Mesenchymal stem cell (in vitro differentiated cells and primary cell): ENCODE results near the gene PUS7.
"Not testable (repeated sequence)": the region's sequence is repeated elsewhere in the genome, so short reads cannot be mapped to it uniquely, and the experiment has no call there.

Experiments used
- DNase-seq: peaks from one replicate; pipeline ENCODE4 v3.0.0-alpha.2; 2013
- H2AFZ ChIP-seq: one replicate; pipeline ENCODE4 v1.6.1; 2013; ENCODE audit warnings: low read depth, mild to moderate bottlenecking, control low read depth, inconsistent platforms, low read length, moderate library complexity
- H2AK5ac ChIP-seq: 2 replicates; pipeline ENCODE4 v1.6.1; 2013; ENCODE audit warnings: low read length, moderate library complexity, mild to moderate bottlenecking, inconsistent platforms; ENCODE audit not compliant: severe bottlenecking
- H2BK120ac ChIP-seq: one replicate; pipeline ENCODE4 v1.6.1; 2013; ENCODE audit warnings: low read depth, mild to moderate bottlenecking, inconsistent platforms, low read length, moderate library complexity
- H2BK12ac ChIP-seq, 2 experiments: one replicate each; pipeline ENCODE4 v1.6.1; 2013; ENCODE audit warnings: inconsistent platforms in 2 of 2, low read length in 2 of 2, mild to moderate bottlenecking in 2 of 2, moderate library complexity in 2 of 2, control low read depth in 1 of 2
- H2BK15ac ChIP-seq: one replicate; pipeline ENCODE4 v1.6.1; 2013; ENCODE audit warnings: mild to moderate bottlenecking, low read depth, inconsistent platforms; ENCODE audit not compliant: poor library complexity, severe bottlenecking
- H2BK5ac ChIP-seq: 2 replicates; pipeline ENCODE4 v1.6.1; 2013; ENCODE audit warnings: low read depth, mild to moderate bottlenecking, low read length, control low read depth, inconsistent platforms; ENCODE audit not compliant: poor library complexity, severe bottlenecking
- H3K14ac ChIP-seq, 2 experiments: one replicate each; pipeline ENCODE4 v1.6.1; 2013; ENCODE audit warnings: inconsistent platforms in 2 of 2, low read length in 2 of 2, control low read depth in 1 of 2, mild to moderate bottlenecking in 1 of 2, moderate library complexity in 1 of 2
- H3K18ac ChIP-seq, 2 experiments: one replicate each; pipeline ENCODE4 v1.6.1; 2013; ENCODE audit warnings: inconsistent platforms in 2 of 2, low read length in 2 of 2, control low read depth in 1 of 2, low read depth in 1 of 2, mild to moderate bottlenecking in 1 of 2
- H3K23ac ChIP-seq, 2 experiments: one replicate each; pipeline ENCODE4 v1.6.1; 2013; ENCODE audit warnings: inconsistent platforms in 2 of 2, low read length in 2 of 2, mild to moderate bottlenecking in 2 of 2, moderate library complexity in 2 of 2, control low read depth in 1 of 2
- H3K27ac ChIP-seq: 2 replicates; pipeline ENCODE4 v1.5.1; 2013; ENCODE audit warnings: mild to moderate bottlenecking, moderate library complexity, low read length, control low read depth, inconsistent platforms; ENCODE audit not compliant: poor library complexity, severe bottlenecking
- H3K27me3 ChIP-seq, 2 experiments: 2 replicates each; pipeline versions ENCODE4 v1.6.1 to v1.7.0; 2013; ENCODE audit warnings: low read length in 2 of 2, mild to moderate bottlenecking in 2 of 2, moderate library complexity in 2 of 2, control low read depth in 1 of 2, inconsistent platforms in 1 of 2; ENCODE audit not compliant: control insufficient read depth in 1 of 2, insufficient read depth in 1 of 2
- H3K36me3 ChIP-seq, 2 experiments: 2 replicates each; pipeline versions ENCODE4 v1.6.1 to v1.7.0; 2013; ENCODE audit warnings: low read length in 2 of 2, control low read depth in 1 of 2, inconsistent platforms in 1 of 2, low read depth in 1 of 2, mild to moderate bottlenecking in 1 of 2; ENCODE audit not compliant: insufficient read depth in 2 of 2, control insufficient read depth in 1 of 2
- H3K4ac ChIP-seq, 2 experiments: one replicate each; pipeline ENCODE4 v1.6.1; 2013; ENCODE audit warnings: inconsistent platforms in 2 of 2, low read length in 2 of 2, mild to moderate bottlenecking in 2 of 2, moderate library complexity in 2 of 2, control low read depth in 1 of 2, low read depth in 1 of 2
- H3K4me1 ChIP-seq: 2 replicates; pipeline ENCODE4 v1.6.1; 2013; ENCODE audit warnings: low read depth, low read length, control low read depth; ENCODE audit not compliant: control insufficient read depth, insufficient read depth
- H3K4me2 ChIP-seq: 2 replicates; pipeline ENCODE4 v1.6.1; 2013; ENCODE audit warnings: low read length, mild to moderate bottlenecking, inconsistent platforms; ENCODE audit not compliant: poor library complexity, severe bottlenecking
- H3K4me3 ChIP-seq, 2 experiments: 2 replicates each; pipeline versions ENCODE4 v1.5.1 to v1.7.0; 2013; ENCODE audit warnings: low read length in 2 of 2, mild to moderate bottlenecking in 2 of 2, control low read depth in 1 of 2, low read depth in 1 of 2; ENCODE audit not compliant: insufficient read depth in 1 of 2
- H3K79me1 ChIP-seq: replicated peaks from 2 replicates; pipeline ENCODE4 v1.6.1; 2013; ENCODE audit warnings: mild to moderate bottlenecking, control low read depth, low read length, inconsistent platforms; ENCODE audit not compliant: poor library complexity, severe bottlenecking
- H3K9ac ChIP-seq: 2 replicates; pipeline ENCODE4 v1.7.0; 2013; ENCODE audit warnings: mild to moderate bottlenecking, low read length, moderate library complexity
- H3K9me3 ChIP-seq: 2 replicates; pipeline ENCODE4 v1.7.0; 2013; ENCODE audit warnings: mild to moderate bottlenecking, low read length; ENCODE audit not compliant: control insufficient read depth
- H4K8ac ChIP-seq: one replicate; pipeline ENCODE4 v1.6.1; 2013; ENCODE audit warnings: inconsistent platforms, mild to moderate bottlenecking, low read length, moderate library complexity
- H4K91ac ChIP-seq: one replicate; pipeline ENCODE4 v1.6.1; 2013; ENCODE audit warnings: mild to moderate bottlenecking, low read length, inconsistent platforms
- WGBS: methylation state at CpG from one replicate; pipeline ENCODE4 v1.1.7; 2013; ENCODE audit warnings: mixed read lengths; 5-methylcytosine and 5-hydroxymethylcytosine counted together

PUS7 gene

GRCh38 chr7:105454921-105455320, 67.2 kb downstream of the PUS7 start:
- Histone ChIP-seq H2BK15ac (no peak overlapping the region), H3K36me3 (peaks cover 12 to 25% of the 10 kb centered on the region in 2 experiments), H4K91ac (no peak overlapping the region), H3K4me3 (peak overlapping the region in 1 of 2 experiments; percentile 46), H4K8ac (no peak overlapping the region), H2AK5ac (no peak overlapping the region), H3K18ac (no peak overlapping the region), H2BK5ac (no peak overlapping the region), H3K27ac (peak overlapping the region; percentile 72), H3K9me3 (no peaks in the 10 kb centered on the region), H3K4ac (no peak overlapping the region), H3K9ac (peak overlapping the region; percentile 76), H2BK120ac (no peak overlapping the region), H3K4me2 (no peak overlapping the region), H3K14ac (no peak overlapping the region), H3K79me1 (peaks cover 2% of the 10 kb centered on the region), H2AFZ (no peak overlapping the region), H2BK12ac (no peak overlapping the region), H3K23ac (no peak overlapping the region), H3K4me1 (peaks cover 10% of the 10 kb centered on the region), H3K27me3 (no peaks in the 10 kb centered on the region)
- WGBS, result 90% methylated on average over 2 of the region's 2 CpGs
- no peak for DNase-seq

DNA sequence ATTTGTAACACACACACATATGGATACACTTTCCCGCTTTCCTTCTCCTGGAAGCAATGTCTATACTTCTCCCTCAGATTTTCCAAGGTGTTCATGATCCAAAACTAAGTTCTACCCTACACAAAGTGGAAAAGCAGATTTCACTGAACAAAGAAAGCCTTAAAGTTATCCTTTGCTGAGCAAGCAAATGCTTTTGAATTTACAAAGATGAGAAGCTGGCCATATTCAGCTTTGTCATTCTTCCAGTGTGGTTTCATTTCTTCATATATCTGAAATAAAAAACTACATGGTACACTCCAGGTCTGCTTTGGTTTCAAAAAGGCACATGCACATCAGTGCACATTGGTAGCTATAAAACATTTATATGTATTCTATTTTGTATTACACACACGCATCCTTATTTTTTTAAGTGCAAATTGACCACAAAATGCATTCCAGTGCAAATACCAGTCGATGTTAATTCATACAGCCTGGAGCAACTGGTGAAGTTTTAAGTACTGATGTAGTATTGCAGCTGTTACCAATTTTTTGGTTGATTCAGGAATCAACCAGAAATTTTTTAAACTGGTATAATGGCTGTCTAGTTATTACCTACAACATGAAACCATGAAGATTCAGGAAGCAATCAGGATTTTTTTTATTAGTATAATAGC, 67.8 kb downstream of the PUS7 start:
- no peak overlapping the region for H3K14ac ChIP-seq
- H3K9ac ChIP-seq, result peak overlapping the region; percentile 76
- H2BK15ac ChIP-seq, result no peak overlapping the region
- H2BK12ac ChIP-seq, result no peak overlapping the region
- no peak overlapping the region for H2AK5ac ChIP-seq
- H3K79me1 ChIP-seq, result peaks cover 2% of the 10 kb centered on the region
- no peak overlapping the region for H4K8ac ChIP-seq
- no peak overlapping the region for H3K18ac ChIP-seq
- H3K4me2 ChIP-seq, result no peak overlapping the region
- no peak overlapping the region for H3K23ac ChIP-seq
- 100% methylated on average over 1 of the region's 3 CpGs for WGBS
- H3K4ac ChIP-seq, result no peak overlapping the region
- H2BK5ac ChIP-seq, result no peak overlapping the region
- peaks cover 10% of the 10 kb centered on the region for H3K4me1 ChIP-seq
- H3K36me3 ChIP-seq, result peaks cover 7 to 25% of the 10 kb centered on the region in 2 experiments
- peak; percentile 41 for DNase-seq
- H3K27me3 ChIP-seq, result no peaks in the 10 kb centered on the region
- no peak overlapping the region for H2AFZ ChIP-seq
- peak overlapping the region; percentile 79 for H3K27ac ChIP-seq
- no peak overlapping the region for H2BK120ac ChIP-seq
- no peaks in the 10 kb centered on the region for H3K9me3 ChIP-seq
- peak overlapping the region in 1 of 2 experiments; percentile 46 for H3K4me3 ChIP-seq
- H4K91ac ChIP-seq, result no peak overlapping the region

GRCh38 chr7:105452085-105452484, 70.0 kb downstream of the PUS7 start:
- peaks cover 10% of the 10 kb centered on the region for H3K4me1 ChIP-seq
- H2BK5ac ChIP-seq, result no peak overlapping the region
- H3K9ac ChIP-seq, result no peak overlapping the region
- H3K79me1 ChIP-seq, result peaks cover 2% of the 10 kb centered on the region
- H3K4me3 ChIP-seq, result no peak overlapping the region
- no peak overlapping the region for H2AK5ac ChIP-seq
- H3K4ac ChIP-seq, result no peak overlapping the region
- no peaks in the 10 kb centered on the region for H3K9me3 ChIP-seq
- H4K8ac ChIP-seq, result no peak overlapping the region
- H3K18ac ChIP-seq, result no peak overlapping the region
- 73% methylated on average over 2 of the region's 2 CpGs for WGBS
- H3K27me3 ChIP-seq, result no peaks in the 10 kb centered on the region
- H3K36me3 ChIP-seq, result peaks cover 7 to 10% of the 10 kb centered on the region in 2 experiments
- H3K23ac ChIP-seq, result no peak overlapping the region
- no peak overlapping the region for H2AFZ ChIP-seq
- H2BK15ac ChIP-seq, result no peak overlapping the region
- no peak overlapping the region for H4K91ac ChIP-seq
- DNase-seq, result no peak
- no peak overlapping the region for H3K4me2 ChIP-seq
- no peak overlapping the region for H3K27ac ChIP-seq
- no peak overlapping the region for H2BK12ac ChIP-seq
- H3K14ac ChIP-seq, result no peak overlapping the region
- H2BK120ac ChIP-seq, result no peak overlapping the region

DNA sequence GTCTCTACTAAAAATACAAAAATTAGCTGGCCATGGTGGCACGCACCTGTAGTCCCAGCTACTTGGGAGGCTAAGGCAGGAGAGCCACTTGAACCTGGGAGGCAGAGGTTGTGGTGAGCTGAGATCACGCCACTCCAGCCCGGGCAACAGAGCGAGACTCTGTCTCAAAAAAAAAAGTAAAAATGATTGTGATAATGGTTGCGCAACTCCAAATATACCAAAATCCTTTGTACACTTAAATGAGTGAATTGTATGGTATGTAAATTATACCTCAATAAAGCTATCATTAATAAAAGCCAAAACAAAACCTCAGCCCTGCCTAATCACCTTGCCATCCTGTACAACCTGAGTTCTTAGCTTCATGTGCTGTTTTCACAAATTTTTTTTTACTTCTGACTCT, 71.2 kb downstream of the PUS7 start:
- H4K8ac ChIP-seq, result not testable (repeated sequence)
- WGBS, result no CpG with 5 or more reads among the region's 5 CpGs

More for the DNA sequence above, 71.2 kb downstream of the PUS7 start:
- H2BK5ac ChIP-seq, H3K27me3 ChIP-seq, DNase-seq, H2AFZ ChIP-seq, H3K79me1 ChIP-seq, H3K18ac ChIP-seq, H2AK5ac ChIP-seq, H2BK120ac ChIP-seq, H2BK12ac ChIP-seq, H4K91ac ChIP-seq, H3K4ac ChIP-seq, H3K4me2 ChIP-seq, H2BK15ac ChIP-seq, H3K23ac ChIP-seq, H3K14ac ChIP-seq, H3K36me3 ChIP-seq, H3K9ac ChIP-seq, H3K4me3 ChIP-seq, H3K27ac ChIP-seq, H3K4me1 ChIP-seq, H3K9me3 ChIP-seq: not testable (repeated sequence)
